Measurements from ENCODE around the gene PGPEP1. TPM values are rescaled to one million over a fixed set of nuclear protein-coding genes. Genes with fewer than 3 reads are reported as not detected.

Gene PGPEP1
- polyA plus RNA-seq, 4 donors, result 29.1 to 77.9 (median 38.6) TPM

DNA sequence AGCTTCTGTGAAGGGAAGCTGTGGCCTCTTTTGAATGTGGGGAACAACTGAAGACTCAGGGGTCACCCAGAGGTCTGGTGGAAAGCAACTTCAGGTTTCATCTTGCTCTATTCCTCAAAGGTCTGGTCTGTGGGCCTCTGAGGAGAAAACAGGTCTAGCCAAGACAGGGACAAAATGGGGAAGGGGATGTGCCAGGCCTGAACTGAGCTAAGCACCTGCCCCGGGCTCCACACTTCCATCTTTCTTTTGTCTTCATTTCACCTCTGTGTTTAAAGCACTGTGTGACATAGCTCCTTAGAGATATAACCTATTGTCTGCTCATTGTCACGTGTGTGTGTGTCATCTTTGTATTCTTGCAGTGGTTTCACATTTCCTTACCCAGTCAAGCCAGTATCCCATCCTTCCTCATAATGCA is 25.6 kb downstream of the PGPEP1 start:
- H3K4me3 ChIP-seq (ENCODE audit: low read depth in 1 of 3, low read length in 3 of 3), result no peak overlapping the region
- WGBS, 3 donors, result 90 to 91% (median 90%) methylated on average over 2 of the region's 2 CpGs
- DNase-seq (no peak), FAIRE-seq (no peak)
- H3K36me3 ChIP-seq (ENCODE audit: control insufficient read depth in 3 of 3, insufficient read depth in 2 of 3, low read depth in 1 of 3, low read length in 3 of 3), result peaks cover 5 to 83% (median 15%) of the 10 kb centered on the region in 3 donors
- H3K4me1 ChIP-seq (ENCODE audit: control insufficient read depth in 3 of 3, insufficient read depth in 2 of 3, low read depth in 1 of 3, low read length in 2 of 3), result peaks cover 0 to 32% (median 4%) of the 10 kb centered on the region in 3 donors
- H3K27me3 ChIP-seq (ENCODE audit: control insufficient read depth in 3 of 3, insufficient read depth in 3 of 3, low read length in 3 of 3), result no peaks in the 10 kb centered on the region
- peak overlapping the region; percentile 21 to 95 (median 92) for H3K27ac ChIP-seq (ENCODE audit: low read depth in 1 of 3, low read length in 2 of 3)
- H3K9me3 ChIP-seq (ENCODE audit: control insufficient read depth in 2 of 2, insufficient read depth in 1 of 2, low read depth in 1 of 2, low read length in 1 of 2), result no peaks in the 10 kb centered on the region

- Histone ChIP-seq H3K9me3 (ENCODE audit: control insufficient read depth in 2 of 2, insufficient read depth in 1 of 2, low read depth in 1 of 2, low read length in 1 of 2) (no peaks in the 10 kb centered on the region), H3K4me3 (ENCODE audit: low read depth in 1 of 3, low read length in 3 of 3) (no peak overlapping the region), H3K27me3 (ENCODE audit: control insufficient read depth in 3 of 3, insufficient read depth in 3 of 3, low read length in 3 of 3) (no peaks in the 10 kb centered on the region), H3K27ac (ENCODE audit: low read depth in 1 of 3, low read length in 2 of 3) (peak overlapping the region in 1 of 3 donors; percentile 40), H3K36me3 (ENCODE audit: control insufficient read depth in 3 of 3, insufficient read depth in 2 of 3, low read depth in 1 of 3, low read length in 3 of 3) (peaks cover 4 to 60% (median 5%) of the 10 kb centered on the region in 3 donors), H3K4me1 (ENCODE audit: control insufficient read depth in 3 of 3, insufficient read depth in 2 of 3, low read depth in 1 of 3, low read length in 2 of 3) (peaks cover 0 to 42% (median 8%) of the 10 kb centered on the region in 3 donors)
- FAIRE-seq (no peak), DNase-seq (no peak)
- WGBS, 3 donors, result 63 to 77% (median 68%) methylated on average over 15 of the region's 15 CpGs
These were observed 28.3 kb downstream of the PGPEP1 start for GRCh38 chr19:18368504-18369222.

DNA sequence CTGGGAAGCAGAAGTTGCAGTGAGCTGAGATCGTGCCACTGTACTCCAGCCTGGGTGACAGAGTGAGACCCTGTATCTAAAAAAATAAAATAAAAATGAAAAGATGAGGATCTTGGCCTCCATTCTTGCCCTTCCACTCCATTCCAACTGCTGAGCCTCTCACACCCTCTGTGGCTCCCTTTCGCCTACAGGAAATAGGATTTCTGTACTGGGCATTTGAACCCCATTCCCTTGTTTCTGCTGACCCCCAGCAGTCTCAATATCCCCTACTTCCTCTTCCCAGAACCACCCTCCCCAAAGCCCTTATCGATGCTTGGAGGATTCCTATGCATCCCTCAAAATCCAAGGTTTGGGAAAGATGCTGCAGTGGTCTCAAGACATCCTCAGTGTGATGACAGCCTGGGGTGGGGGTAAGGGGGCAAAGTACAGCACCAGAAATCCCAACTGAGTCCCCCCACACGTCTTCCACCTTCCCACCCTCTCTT is 33.1 kb downstream of the PGPEP1 start:
- no peak overlapping the region for H3K4me3 ChIP-seq (ENCODE audit: low read depth in 1 of 3, low read length in 3 of 3)
- H3K9me3 ChIP-seq (ENCODE audit: control insufficient read depth in 2 of 2, insufficient read depth in 1 of 2, low read depth in 1 of 2, low read length in 1 of 2), result no peaks in the 10 kb centered on the region
- H3K27me3 ChIP-seq (ENCODE audit: control insufficient read depth in 3 of 3, insufficient read depth in 3 of 3, low read length in 3 of 3), result no peaks in the 10 kb centered on the region
- H3K27ac ChIP-seq (ENCODE audit: low read depth in 1 of 3, low read length in 2 of 3), result peak overlapping the region; percentile 4 to 86 (median 76)
- H3K36me3 ChIP-seq (ENCODE audit: control insufficient read depth in 3 of 3, insufficient read depth in 2 of 3, low read depth in 1 of 3, low read length in 3 of 3), result peaks cover 0 to 19% (median 0%) of the 10 kb centered on the region in 3 donors
- DNase-seq (no peak), FAIRE-seq (no peak)
- H3K4me1 ChIP-seq (ENCODE audit: control insufficient read depth in 3 of 3, insufficient read depth in 2 of 3, low read depth in 1 of 3, low read length in 2 of 3), result peaks cover 0 to 40% (median 16%) of the 10 kb centered on the region in 3 donors
- 61 to 67% (median 62%) methylated on average over 4 of the region's 4 CpGs for WGBS, 3 donors

GRCh38 chr19:18373892-18374629 is 33.7 kb downstream of the PGPEP1 start:
- peak; percentile 47 to 88 for DNase-seq
- whole genome bisulfite sequencing, 3 donors, result 25 to 34% (median 28%) methylated on average over 17 of the region's 17 CpGs
- no peaks in the 10 kb centered on the region for H3K9me3 ChIP-seq (ENCODE audit: control insufficient read depth in 2 of 2, insufficient read depth in 1 of 2, low read depth in 1 of 2, low read length in 1 of 2)
- FAIRE-seq, result no peak
- H3K4me3 ChIP-seq (ENCODE audit: low read depth in 1 of 3, low read length in 3 of 3), result no peak overlapping the region
- peak overlapping the region; percentile 4 to 86 (median 76) for H3K27ac ChIP-seq (ENCODE audit: low read depth in 1 of 3, low read length in 2 of 3)
- H3K27me3 ChIP-seq (ENCODE audit: control insufficient read depth in 3 of 3, insufficient read depth in 3 of 3, low read length in 3 of 3), result no peaks in the 10 kb centered on the region
- H3K36me3 ChIP-seq (ENCODE audit: control insufficient read depth in 3 of 3, insufficient read depth in 2 of 3, low read depth in 1 of 3, low read length in 3 of 3), result peaks cover 0 to 13% (median 0%) of the 10 kb centered on the region in 3 donors
- H3K4me1 ChIP-seq (ENCODE audit: control insufficient read depth in 3 of 3, insufficient read depth in 2 of 3, low read depth in 1 of 3, low read length in 2 of 3), result peaks cover 0 to 35% (median 16%) of the 10 kb centered on the region in 3 donors

GRCh38 chr19:18377026-18377425 is 36.6 kb downstream of the PGPEP1 start:
- DNase-seq (peak; percentile 53 to 68), FAIRE-seq (no peak)
- Histone ChIP-seq H3K9me3 (ENCODE audit: control insufficient read depth in 2 of 2, insufficient read depth in 1 of 2, low read depth in 1 of 2, low read length in 1 of 2) (no peaks in the 10 kb centered on the region), H3K36me3 (ENCODE audit: control insufficient read depth in 3 of 3, insufficient read depth in 2 of 3, low read depth in 1 of 3, low read length in 3 of 3) (no peaks in the 10 kb centered on the region), H3K4me3 (ENCODE audit: low read depth in 1 of 3, low read length in 3 of 3) (no peak overlapping the region), H3K27me3 (ENCODE audit: control insufficient read depth in 3 of 3, insufficient read depth in 3 of 3, low read length in 3 of 3) (no peaks in the 10 kb centered on the region), H3K4me1 (ENCODE audit: control insufficient read depth in 3 of 3, insufficient read depth in 2 of 3, low read depth in 1 of 3, low read length in 2 of 3) (peaks cover 0 to 45% (median 16%) of the 10 kb centered on the region in 3 donors), H3K27ac (ENCODE audit: low read depth in 1 of 3, low read length in 2 of 3) (peak overlapping the region in 2 of 3 donors; percentile 17 to 31)
- WGBS, 3 donors, result 15 to 62% (median 35%) methylated on average over 6 of the region's 6 CpGs

GRCh38 chr19:18379803-18380747 is 39.7 kb downstream of the PGPEP1 start:
- WGBS, 3 donors, result 18 to 35% (median 28%) methylated on average over 22 of the region's 22 CpGs
- peak overlapping the region in 2 of 3 donors; percentile 42 to 47 for H3K27ac ChIP-seq (ENCODE audit: low read depth in 1 of 3, low read length in 2 of 3)
- no peak for FAIRE-seq

DNA sequence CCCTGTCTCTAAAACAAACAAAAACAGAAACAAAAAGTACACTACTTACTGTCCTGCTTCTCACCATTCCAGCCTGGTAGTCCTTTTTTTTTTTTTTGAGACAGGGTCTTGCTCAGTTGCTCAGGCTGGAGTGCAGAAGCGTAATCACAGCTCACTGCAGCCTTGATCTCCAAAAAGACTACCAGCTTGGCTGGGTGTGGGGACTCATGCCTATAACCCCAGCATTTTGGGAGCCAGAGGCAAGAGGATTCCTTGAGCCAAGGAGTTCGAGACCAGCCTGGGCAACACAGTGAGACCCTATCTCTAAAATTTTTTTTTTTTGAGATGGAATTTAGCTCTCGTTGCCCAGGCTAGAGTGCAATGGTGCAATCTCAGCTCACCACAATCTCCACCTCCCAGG is 40.4 kb downstream of the PGPEP1 start:
- no peak for DNase-seq
- no peak for FAIRE-seq
- H3K9me3 ChIP-seq (ENCODE audit: control insufficient read depth in 2 of 2, insufficient read depth in 1 of 2, low read depth in 1 of 2, low read length in 1 of 2), result no peaks in the 10 kb centered on the region
- H3K27me3 ChIP-seq (ENCODE audit: control insufficient read depth in 3 of 3, insufficient read depth in 3 of 3, low read length in 3 of 3), result no peaks in the 10 kb centered on the region
- no peaks in the 10 kb centered on the region for H3K36me3 ChIP-seq (ENCODE audit: control insufficient read depth in 3 of 3, insufficient read depth in 2 of 3, low read depth in 1 of 3, low read length in 3 of 3)
- peaks cover 0 to 30% (median 4%) of the 10 kb centered on the region in 3 donors for H3K4me1 ChIP-seq (ENCODE audit: control insufficient read depth in 3 of 3, insufficient read depth in 2 of 3, low read depth in 1 of 3, low read length in 2 of 3)
- peak overlapping the region in 2 of 3 donors; percentile 42 to 47 for H3K27ac ChIP-seq (ENCODE audit: low read depth in 1 of 3, low read length in 2 of 3)
- no peak overlapping the region for H3K4me3 ChIP-seq (ENCODE audit: low read depth in 1 of 3, low read length in 3 of 3)
- 67 to 76% (median 67%) methylated on average over 3 of the region's 3 CpGs for WGBS, 3 donors

More at GRCh38 chr19:18379803-18380747, 39.7 kb downstream of the PGPEP1 start:
- Histone ChIP-seq H3K4me1 (ENCODE audit: control insufficient read depth in 3 of 3, insufficient read depth in 2 of 3, low read depth in 1 of 3, low read length in 2 of 3) (peaks cover 0 to 23% (median under 1%) of the 10 kb centered on the region in 3 donors), H3K36me3 (ENCODE audit: control insufficient read depth in 3 of 3, insufficient read depth in 2 of 3, low read depth in 1 of 3, low read length in 3 of 3) (no peaks in the 10 kb centered on the region), H3K9me3 (ENCODE audit: control insufficient read depth in 2 of 2, insufficient read depth in 1 of 2, low read depth in 1 of 2, low read length in 1 of 2) (no peaks in the 10 kb centered on the region), H3K4me3 (ENCODE audit: low read depth in 1 of 3, low read length in 3 of 3) (no peak overlapping the region), H3K27me3 (ENCODE audit: control insufficient read depth in 3 of 3, insufficient read depth in 3 of 3, low read length in 3 of 3) (no peaks in the 10 kb centered on the region)
- DNase-seq, result peak; percentile 59 to 75

Measured in small intestine (tissue), 7 donors.